Measurements from ENCODE around the gene MAP3K9.
"Not testable (repeated sequence)": the region's sequence is repeated elsewhere in the genome, so short reads cannot be mapped to it uniquely, and the experiment has no call there.

MAP3K9 gene

GRCh38 chr14:70809225-70810219 lies at the start of gene MAP3K9:
TSS of gene MAP3K9 (minus strand) at chr14:70809513. CDS start at chr14:70809171, 342 bp downstream.
- peak; percentile 72 to 92 (median 84) for DNase-seq (ENCODE audit: low read depth in 4 of 4, low spot score in 1 of 4)

DNA sequence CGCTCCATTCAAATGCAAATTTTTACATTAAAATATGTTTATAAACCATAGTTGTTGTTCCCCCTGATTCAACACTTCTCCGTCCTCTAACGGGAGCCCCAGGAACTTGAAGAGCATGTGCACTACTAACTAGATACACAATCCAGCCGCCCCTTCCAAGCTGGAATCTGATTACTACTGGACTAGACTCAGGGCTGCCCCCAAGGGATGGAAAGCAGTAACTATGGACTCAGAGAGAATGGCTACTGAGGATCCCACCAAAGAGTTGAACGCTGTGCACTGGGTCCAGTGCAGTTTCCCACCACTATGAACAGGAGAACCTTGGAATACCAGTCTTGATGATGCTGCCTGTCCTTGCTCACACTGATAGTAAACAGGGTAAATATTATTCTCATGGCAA lies 49.3 kb upstream of the MAP3K9 start:
- no peak for DNase-seq (ENCODE audit: low read depth in 4 of 4, low spot score in 1 of 4)

DNA sequence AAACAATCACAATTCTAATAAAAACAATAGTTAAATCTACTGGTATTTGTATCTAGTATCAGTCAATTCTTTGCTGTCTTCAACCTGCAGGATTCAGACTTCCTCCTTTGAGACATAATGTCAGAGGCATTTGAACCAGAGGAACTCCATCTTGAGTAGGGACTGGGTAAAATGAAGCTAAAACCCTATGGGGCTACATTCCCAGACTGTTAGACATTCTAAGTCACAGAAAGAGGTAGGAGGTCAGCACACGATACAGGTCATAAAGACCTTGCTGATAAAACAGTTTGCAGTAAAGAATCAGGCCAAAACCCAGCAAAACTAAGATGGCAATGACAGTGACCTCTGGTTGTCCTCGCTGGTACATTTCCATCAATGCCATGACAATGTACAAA lies 48.2 kb upstream of the MAP3K9 start:
- DNase-seq (ENCODE audit: low read depth in 4 of 4, low spot score in 1 of 4) = no peak

DNA sequence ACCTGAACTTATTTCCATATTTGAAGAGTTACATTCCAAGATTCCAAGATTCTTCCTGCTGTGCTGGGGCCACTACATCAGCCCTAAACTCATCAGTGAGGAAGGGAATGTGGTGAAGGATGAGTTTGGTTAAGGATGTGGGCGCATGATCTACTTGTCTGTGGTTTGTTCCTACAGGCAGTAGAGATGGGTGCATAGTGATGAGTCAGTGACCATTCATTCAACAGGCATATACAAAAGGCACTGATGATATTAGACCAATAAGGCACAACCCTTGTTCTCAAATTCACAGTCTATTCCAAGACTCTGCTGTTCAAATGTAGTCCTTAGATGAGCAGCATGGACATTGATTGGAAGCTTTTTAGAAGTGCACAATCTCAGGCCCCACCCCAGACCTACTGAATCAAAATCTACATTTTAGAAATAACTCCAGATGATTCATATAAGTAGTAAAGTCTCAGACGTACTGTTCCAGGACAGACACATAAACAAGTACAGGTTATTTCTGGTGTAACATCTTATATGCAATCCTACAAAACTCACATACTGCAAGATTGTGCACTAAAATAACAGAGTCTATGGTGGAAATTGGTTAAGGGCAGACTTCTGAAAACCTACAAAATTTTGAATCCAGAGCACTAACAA lies 47.7 kb upstream of the MAP3K9 start:
- peak in 1 of 4 experiments; percentile 10 for DNase-seq (ENCODE audit: low read depth in 4 of 4, low spot score in 1 of 4)

DNA sequence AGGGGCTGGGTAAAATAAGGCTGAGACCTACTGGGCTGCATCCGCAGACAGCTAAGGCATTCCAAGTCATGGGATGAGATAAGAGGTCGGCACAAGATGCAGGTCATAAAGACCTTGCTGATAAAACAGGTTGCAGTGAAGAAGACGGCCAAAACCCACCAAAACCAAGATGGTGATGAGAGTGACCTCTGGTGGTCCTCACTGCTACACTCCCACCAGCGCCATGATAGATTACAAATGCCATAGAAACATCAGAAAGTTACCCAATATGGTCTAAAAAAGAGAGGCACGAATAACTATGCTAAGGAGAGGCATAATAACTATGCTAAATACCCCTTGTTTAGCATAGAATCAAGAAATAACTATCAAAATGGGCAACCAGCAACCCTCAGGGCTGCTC lies 46.2 kb upstream of the MAP3K9 start:
- DNase-seq (ENCODE audit: low read depth in 4 of 4, low spot score in 1 of 4) = no peak

GRCh38 chr14:70853658-70854057 lies 44.3 kb upstream of the MAP3K9 start:
- DNase-seq (ENCODE audit: low read depth in 4 of 4, low spot score in 1 of 4) = not testable (repeated sequence)

GRCh38 chr14:70847406-70848090 lies 38.2 kb upstream of the MAP3K9 start:
- no peak for DNase-seq (ENCODE audit: low read depth in 4 of 4, low spot score in 1 of 4)

DNA sequence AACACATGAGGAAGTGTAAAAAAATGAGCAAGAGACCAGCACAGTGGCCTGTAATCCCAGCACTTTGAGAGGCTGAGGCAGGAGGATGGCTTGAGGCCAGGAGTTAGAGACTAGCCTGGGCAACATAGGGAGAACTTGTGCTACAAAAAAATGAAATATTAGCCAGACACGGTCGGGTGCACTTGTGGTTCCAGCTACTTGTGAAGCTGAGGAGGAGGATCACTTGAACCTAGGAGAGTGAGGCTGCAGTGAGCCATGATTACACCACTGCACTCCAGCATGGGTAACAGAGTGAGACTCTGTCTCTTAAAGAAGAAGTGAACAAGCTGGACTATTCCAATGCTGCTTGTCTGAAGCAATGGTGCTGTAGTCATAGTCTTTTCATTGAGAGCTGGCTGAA lies 36.3 kb upstream of the MAP3K9 start:
- DNase-seq (ENCODE audit: low read depth in 4 of 4, low spot score in 1 of 4) = no peak

DNA sequence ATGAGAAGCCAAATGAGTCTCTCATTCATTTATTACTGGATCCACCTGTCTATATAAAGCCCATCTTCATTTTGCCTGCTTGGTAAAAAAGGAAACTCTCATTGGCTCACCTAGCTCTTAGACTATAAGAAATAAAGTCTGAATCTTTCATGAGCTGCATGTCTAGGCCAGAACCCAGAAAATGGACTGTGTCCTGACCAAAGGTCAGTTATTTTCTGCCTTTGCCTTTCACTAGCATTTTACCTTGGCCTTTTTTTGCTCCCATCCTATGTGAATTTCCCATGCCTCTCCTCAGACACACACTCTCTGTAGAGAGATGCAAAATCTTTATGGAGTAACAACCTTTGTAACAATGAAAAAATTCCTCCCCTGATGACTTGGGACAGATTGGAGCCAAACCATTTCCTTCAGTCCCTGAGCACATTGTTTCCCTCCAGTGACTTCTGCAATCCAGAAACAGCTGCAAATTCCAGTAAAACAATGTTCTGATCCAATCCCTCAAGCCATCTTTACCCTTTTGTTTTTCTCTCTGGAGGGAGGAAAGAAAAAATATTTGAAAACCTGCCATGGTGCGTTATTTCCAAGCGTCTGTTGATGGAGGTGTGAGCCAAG lies 33.6 kb upstream of the MAP3K9 start:
- DNase-seq (ENCODE audit: low read depth in 4 of 4, low spot score in 1 of 4) = no peak

DNA sequence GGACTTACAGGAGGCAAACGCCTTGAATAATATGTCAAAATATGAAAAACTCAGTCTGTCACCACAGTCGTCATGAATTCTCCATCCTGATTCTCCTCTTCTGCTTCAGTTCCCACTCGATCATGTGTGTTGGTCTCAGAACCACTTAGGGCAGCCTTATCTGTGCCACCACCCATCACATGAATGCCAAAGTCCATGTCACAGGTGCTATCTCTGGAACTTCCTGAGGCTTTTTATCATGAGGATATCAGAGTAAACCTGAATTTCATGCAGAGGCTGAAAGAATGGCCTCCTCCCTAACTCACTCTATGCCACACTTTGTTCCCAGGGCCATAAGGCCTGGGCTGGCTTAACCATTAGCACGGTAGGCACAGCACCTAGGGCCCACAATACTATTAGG lies 28.8 kb upstream of the MAP3K9 start:
- DNase-seq (ENCODE audit: low read depth in 4 of 4, low spot score in 1 of 4) = no peak

DNA sequence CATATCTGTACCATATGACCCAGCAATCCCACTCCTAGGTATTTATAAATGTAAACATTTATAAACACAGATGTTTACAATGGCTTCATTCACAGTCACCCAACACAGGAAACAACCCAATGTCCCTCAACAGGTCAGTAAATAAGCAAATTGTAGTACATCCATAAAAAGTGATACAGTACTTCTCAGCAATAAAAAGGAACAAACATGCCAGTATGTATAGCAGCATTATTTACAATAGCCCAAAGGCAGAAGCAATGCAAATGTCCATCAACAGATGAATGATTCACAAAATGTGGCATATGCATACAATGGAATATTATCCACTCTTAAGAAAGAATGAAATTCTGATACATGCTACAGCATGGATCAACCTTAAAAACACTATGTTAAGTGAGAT lies 27.6 kb upstream of the MAP3K9 start:
- no peak for DNase-seq (ENCODE audit: low read depth in 4 of 4, low spot score in 1 of 4)

DNA sequence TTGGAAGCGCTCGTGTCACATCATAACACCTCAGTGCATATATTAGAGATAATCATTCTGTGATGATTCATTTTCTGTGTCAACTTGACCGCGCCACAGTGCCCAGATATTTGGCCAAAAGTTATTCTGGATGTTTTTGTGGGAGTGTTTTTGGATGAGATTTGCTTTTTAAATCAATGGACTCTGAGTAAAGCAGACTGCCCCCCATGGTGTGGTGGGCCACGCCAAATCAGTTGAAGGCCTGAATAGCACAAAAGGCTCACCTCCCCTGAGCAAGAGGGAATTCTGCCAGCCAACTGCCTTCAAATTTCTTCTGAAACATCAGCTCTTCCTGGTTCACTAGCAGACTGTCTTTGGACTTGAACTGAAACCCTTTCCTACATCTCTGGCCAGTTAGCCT lies 24.6 kb upstream of the MAP3K9 start:
- no peak for DNase-seq (ENCODE audit: low read depth in 4 of 4, low spot score in 1 of 4)

DNA sequence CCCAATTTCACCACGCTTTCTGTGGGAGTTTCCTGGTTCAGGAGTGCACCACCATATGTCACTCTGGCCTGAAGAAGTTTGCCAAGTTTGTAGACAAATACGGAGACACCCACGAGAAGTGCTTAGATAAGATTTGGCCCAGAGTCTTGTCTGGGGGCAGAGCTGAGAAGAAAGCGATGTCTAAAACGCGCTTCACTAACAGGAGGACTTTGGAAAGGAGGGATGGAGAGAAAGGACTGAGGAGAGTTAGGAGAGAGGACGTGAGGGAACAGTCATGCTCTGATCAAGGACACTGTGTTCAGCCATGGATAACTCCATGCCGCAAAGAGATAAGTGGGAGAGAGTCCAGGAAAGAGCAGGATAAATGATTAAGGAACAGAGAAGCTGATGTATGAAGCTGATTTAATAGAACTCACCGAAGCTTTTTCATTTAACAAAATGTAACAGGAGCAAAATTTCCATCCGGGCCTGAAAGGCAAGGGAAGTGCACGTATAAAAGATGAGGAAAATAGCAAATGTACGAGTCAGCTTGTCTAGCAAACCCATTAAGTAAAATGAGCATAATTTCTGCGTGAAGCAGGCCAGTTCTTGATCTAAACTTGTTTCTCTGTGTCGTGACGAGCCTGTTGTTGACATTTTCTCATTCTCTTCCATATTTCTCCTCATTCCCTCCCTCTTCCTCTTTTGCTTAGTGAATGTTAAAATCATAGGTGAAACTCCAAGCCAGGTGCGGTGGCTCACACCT lies 23.4 kb upstream of the MAP3K9 start:
- no peak for DNase-seq (ENCODE audit: low read depth in 4 of 4, low spot score in 1 of 4)

GRCh38 chr14:70830998-70831781 lies 21.9 kb upstream of the MAP3K9 start:
- no peak for DNase-seq (ENCODE audit: low read depth in 4 of 4, low spot score in 1 of 4)

GRCh38 chr14:70828188-70828587 lies 18.9 kb upstream of the MAP3K9 start:
- DNase-seq (ENCODE audit: low read depth in 4 of 4, low spot score in 1 of 4) = no peak

DNA sequence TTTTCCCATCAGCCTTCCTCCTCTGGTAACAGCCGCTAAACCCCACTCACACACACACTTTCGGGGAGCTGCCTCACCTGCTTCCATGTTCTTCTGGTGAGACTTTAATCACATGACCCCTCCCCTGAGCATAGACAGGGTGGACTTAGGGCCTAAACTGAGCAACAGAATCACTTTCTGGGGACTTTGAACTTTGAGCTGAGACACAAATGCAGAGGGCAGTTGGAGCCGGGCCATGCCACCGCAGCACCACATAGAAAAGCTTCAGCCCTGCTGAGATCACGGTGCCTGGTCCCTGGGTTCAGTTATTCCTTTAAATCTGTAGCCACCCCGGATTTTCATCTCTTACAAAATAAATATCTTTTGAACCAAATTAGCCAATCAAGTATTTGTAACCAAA lies 18.4 kb upstream of the MAP3K9 start:
- no peak for DNase-seq (ENCODE audit: low read depth in 4 of 4, low spot score in 1 of 4)

DNA sequence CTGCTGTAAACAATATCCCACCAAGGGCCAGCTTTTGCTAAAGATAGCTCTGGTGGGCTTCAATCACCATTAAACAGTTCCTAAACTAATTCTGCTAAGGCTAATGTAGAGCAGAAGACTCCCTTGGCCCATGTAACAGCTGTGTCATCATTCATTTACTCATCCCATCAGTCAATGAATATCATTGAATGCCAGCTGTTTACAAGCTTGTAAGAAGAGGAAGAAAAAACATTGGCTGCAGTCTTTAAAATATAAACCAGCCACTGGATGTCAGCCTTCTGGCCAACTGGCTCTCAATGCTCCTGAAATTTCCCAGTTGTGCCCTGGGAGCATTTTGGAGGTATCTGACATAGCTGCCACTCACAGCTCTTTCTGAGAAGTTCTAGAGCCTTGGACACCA lies 18.0 kb upstream of the MAP3K9 start:
- no peak for DNase-seq (ENCODE audit: low read depth in 4 of 4, low spot score in 1 of 4)

DNA sequence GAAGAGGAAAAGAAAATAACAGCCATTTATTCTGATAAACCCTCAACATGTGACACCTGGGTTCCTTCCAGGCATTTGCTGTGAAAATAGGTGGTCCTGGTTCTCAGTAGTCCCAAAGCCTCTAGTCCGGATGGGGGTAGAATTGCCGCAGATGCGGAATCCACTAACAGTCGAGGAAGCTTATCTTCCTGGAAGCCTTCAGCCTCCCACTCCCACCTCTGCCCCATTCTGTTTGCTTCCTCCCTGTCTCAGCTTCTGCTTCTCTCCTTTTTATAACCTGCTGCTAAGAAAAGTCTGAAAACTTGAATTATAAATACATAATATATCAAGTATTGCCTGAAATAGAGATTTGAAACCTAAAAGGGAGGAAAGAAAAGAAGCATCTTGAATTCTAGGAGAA lies 14.0 kb upstream of the MAP3K9 start:
- DNase-seq (ENCODE audit: low read depth in 4 of 4, low spot score in 1 of 4) = no peak

GRCh38 chr14:70822530-70823185 lies 13.3 kb upstream of the MAP3K9 start:
- no peak for DNase-seq (ENCODE audit: low read depth in 4 of 4, low spot score in 1 of 4)

Data from stimulated activated CD4-positive, alpha-beta T cell treated with anti-CD3 and anti-CD28 coated beads, Interleukin-1b, Interleukin-23, amount 100 ng/mL, for 24 hours (primary cell).